SK-N-MC (cell line): ENCODE data around the gene JAK1.

Source experiments
- EZH2 ChIP-seq: fragments of 200-600 bp; sonication (generic); IDR thresholded peaks from one replicate; pipeline ENCODE4 v1.6.1; 2017; ENCODE audit warnings: antibody characterized with exemption
- FOXP2 ChIP-seq: optimal IDR thresholded peaks from 2 replicates; pipeline ENCODE3; 2011; ENCODE audit warnings: mild to moderate bottlenecking, moderate library complexity; ENCODE audit not compliant: insufficient read depth; ENCODE audit errors: extremely low read length, control extremely low read depth
- POLR2AphosphoS5 ChIP-seq: IDR thresholded peaks from 2 replicates; pipeline ENCODE4 v1.6.1; 2012; ENCODE audit warnings: mild to moderate bottlenecking, low read depth, low read length, borderline replicate concordance

GRCh38 chr1:64882574-64883255, 83.6 kb downstream of the JAK1 start:
- TF ChIP-seq POLR2AphosphoS5 (no peak), EZH2 (no peak), FOXP2 (no peak)
